ENCODE data around the gene CNIH4. TPM values are rescaled to one million over a fixed set of nuclear protein-coding genes. Genes with fewer than 3 reads are reported as not detected.
"Not testable (repeated sequence)": the region's sequence is repeated elsewhere in the genome, so short reads cannot be mapped to it uniquely, and the experiment has no call there.

The CNIH4 gene
- polyA plus RNA-seq, 3 donors = 34.2 to 84.1 (median 35.5) TPM

DNA sequence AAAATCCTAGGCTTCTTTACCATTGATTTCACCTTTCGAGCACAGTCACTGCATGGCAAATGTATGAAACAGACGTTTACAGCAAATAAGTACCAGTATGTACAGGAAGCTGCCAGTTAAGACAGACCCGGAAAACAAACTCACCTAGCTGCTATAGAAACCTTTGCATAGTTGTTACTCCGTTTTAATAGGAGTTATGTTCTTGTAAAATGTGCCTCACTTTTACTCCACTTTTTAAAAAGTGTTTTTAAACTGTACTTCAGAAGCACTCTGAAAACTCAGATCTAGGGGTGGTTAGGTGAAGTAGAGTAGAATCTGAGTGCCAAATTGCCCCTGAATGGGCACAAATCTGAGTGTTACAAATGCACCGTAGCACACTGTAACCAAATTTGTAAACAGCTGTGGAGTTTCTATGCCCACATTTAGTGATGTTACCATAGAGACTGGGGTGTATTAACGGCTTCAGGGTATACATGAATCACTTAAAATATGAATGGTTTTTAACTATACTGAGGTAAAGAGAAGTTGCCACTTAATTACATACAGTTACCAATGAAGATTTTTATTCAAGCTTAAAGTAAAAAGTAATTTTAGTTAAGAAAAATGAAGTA lies 30.7 kb downstream of the CNIH4 start:
- no peak overlapping the region for H3K27ac ChIP-seq (ENCODE audit: low read depth, low read length)
- 60 to 70% (median 66%) methylated on average over 6 of the region's 6 CpGs for WGBS, 3 donors

DNA sequence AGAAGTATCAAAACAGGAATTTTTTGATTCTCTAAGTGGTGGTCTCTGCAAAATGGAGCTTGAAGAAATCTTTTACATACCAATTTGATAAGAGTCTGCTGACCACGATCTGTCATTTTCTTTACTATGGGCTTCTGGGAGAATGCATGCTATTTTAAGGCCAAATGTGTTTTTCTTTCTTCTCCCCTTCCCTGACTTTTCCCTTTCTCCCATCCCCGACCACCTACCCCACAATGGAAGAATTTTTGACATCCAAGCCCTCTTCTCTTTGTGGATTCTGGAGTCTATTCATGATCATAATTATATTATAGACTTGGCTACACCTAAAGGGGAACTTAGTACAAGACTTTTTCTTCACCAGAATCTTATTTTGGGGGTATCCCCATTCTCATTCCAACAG lies 31.3 kb downstream of the CNIH4 start:
- H3K27ac ChIP-seq (ENCODE audit: low read depth, low read length) = no peak overlapping the region
- 80 to 85% (median 83%) methylated on average over 2 of the region's 2 CpGs for WGBS, 3 donors

DNA sequence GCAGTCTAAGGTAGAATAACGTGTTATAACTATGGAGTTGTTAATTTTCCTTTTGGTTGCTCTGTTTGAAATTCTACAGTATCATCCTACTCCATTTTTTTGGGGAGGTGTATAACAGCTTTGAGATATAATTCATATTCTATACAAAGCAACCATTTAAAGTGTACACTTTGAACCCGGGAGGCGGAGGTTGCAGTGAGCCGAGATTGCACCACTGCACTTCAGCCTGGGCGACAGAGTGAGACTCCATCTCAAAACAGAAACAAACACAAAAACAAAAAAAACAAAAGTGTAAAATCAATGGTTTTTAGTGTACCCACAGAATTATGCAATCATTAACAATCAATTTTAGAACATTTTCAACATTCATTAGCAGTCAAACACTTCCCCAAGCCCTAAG lies 33.8 kb downstream of the CNIH4 start:
- WGBS, 3 donors = 90 to 94% (median 93%) methylated on average over 5 of the region's 5 CpGs
- H3K27ac ChIP-seq (ENCODE audit: low read depth, low read length) = no peak overlapping the region

- 86 to 95% (median 93%) methylated on average over 4 of the region's 4 CpGs for WGBS, 3 donors
These were observed 36.0 kb downstream of the CNIH4 start for GRCh38 chr1:224392411-224393249.

DNA sequence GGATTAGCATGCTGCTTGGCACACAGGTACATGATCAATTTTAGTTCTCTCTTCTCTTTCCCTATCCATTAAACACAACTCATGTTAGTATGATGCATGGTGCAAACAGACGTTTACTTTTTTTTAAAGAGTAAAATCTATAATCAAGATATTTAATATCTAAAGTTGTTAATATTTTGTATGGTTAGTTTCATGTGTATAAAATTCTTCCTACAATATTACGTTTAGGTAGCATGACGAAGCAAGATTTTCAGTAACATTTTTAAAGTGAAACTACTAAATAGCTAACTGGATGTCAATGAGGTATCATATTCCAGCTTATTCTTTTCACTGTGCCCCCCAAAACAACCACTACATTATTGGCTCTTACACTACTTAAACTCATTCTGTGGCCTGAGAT lies 36.6 kb downstream of the CNIH4 start:
- 73 to 75% (median 74%) methylated on average over 3 of the region's 3 CpGs for WGBS, 3 donors

More at GRCh38 chr1:224392411-224393249, 36.0 kb downstream of the CNIH4 start:
- H3K27ac ChIP-seq (ENCODE audit: low read depth, low read length) = no peak overlapping the region

GRCh38 chr1:224399887-224400286 lies 43.2 kb downstream of the CNIH4 start:
- WGBS, 3 donors = 77 to 88% (median 83%) methylated on average over 1 of the region's 1 CpG

More for the DNA sequence above, 36.6 kb downstream of the CNIH4 start:
- no peak overlapping the region for H3K27ac ChIP-seq (ENCODE audit: low read depth, low read length)

DNA sequence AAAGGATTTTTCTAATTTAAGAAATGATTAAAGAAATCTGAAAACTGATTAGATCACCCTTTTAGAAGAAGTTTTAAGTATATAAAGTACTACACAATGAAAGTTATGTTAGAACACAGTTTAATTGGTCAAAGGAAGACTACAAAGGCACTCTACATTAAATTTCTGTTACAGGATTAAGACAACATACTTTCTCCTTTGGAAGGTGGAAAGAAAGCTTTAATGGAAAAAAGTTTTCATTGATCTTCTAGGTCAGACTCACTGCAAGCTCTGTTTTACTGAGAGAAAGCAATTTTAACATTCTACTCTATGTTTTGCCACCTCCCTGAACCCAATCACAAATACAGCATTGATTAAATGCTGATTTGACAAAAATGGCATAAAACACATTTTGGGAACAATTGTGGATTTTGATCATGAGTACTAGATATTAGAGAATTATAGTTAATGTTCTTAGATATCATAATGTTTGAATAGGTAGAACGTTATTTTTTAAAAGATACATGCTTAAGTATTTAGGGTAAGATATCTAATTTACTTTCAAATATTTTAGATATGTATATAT lies 45.9 kb downstream of the CNIH4 start:
- WGBS, 3 donors = 62 to 87% (median 79%) methylated on average over 1 of the region's 1 CpG
- no peak overlapping the region for H3K27ac ChIP-seq (ENCODE audit: low read depth, low read length)

More at GRCh38 chr1:224399887-224400286, 43.2 kb downstream of the CNIH4 start:
- no peak overlapping the region for H3K27ac ChIP-seq (ENCODE audit: low read depth, low read length)

GRCh38 chr1:224404916-224405603 lies 48.4 kb downstream of the CNIH4 start:
- 72 to 74% (median 74%) methylated on average over 3 of the region's 3 CpGs for WGBS, 3 donors
- no peak overlapping the region for H3K27ac ChIP-seq (ENCODE audit: low read depth, low read length)

GRCh38 chr1:224405604-224405970 lies 48.9 kb downstream of the CNIH4 start:
- WGBS, 3 donors = 90 to 97% (median 92%) methylated on average over 2 of the region's 2 CpGs
- H3K27ac ChIP-seq (ENCODE audit: low read depth, low read length) = no peak overlapping the region

DNA sequence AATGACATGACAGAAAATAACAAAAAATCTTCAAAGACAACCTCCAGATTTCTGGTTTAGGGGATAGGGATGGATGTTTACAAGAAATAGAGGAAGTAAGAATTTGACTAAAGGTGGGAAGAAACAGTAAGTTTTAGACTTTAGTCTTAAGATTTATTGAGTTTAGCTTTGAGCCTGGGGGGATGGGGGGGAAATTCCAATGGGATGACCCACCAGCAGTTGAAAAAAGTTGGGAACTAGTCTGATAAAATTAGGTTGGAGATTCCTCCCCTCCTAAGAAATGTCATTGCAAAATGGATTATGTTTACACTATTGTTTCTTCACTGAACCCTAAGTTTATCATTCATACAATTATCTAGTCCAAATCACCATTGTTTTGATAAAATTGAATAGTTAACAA lies 49.5 kb downstream of the CNIH4 start:
- no peak overlapping the region for H3K27ac ChIP-seq (ENCODE audit: low read depth, low read length)

DNA sequence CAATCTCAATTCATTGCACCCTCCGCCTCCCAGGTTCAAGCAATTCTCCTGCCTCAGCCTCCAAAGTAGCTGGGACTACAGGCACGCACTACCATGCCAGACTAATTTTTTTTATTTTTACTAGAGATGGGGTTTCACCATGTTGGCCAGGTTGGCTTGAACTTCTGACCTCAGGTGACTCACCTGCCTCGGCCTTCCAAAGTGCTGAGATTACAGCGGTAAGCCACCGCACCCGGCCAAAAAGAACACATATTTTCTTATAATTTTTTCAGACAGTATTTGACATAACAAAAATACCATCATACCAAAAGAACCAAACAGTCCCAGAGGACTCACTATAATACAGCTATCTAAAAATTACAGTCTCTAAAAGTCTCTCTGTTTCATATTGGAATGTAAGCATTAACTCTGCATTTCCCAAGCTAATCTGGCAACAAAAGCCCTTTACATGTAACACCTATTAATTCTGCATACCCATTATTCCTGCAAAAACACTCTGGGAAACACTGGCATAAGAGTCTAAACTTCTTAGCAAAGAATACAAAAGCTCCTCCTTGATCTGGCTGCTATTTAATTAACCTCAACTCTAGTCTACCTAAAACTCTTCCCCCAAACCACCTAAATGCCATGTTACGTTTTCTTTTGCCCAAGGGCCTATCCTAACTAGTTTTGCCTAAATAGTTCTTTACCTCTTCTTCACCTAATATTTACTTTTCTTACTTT lies 51.1 kb downstream of the CNIH4 start:
- WGBS, 3 donors = 79 to 89% (median 83%) methylated on average over 7 of the region's 7 CpGs
- H3K27ac ChIP-seq (ENCODE audit: low read depth, low read length) = no peak overlapping the region

DNA sequence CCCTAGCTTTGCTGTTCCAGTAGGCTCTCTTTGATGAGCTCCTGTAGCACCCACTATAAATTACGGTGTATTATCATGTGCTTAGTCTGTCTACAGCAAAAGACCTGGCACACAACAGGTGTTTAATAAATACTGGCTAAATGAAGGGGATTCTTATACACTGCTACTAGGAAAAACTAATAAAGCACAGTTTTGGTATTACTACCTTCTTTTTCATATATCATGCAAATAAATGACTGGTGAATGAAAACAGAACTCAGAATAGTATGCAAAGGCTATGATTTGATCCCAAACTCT lies 51.6 kb downstream of the CNIH4 start:
- WGBS, 3 donors = 96 to 100% (median 100%) methylated on average over 1 of the region's 1 CpG
- no peak overlapping the region for H3K27ac ChIP-seq (ENCODE audit: low read depth, low read length)

GRCh38 chr1:224411766-224412165 lies 55.1 kb downstream of the CNIH4 start:
- 86 to 90% (median 89%) methylated on average over 1 of the region's 1 CpG for WGBS, 3 donors
- H3K27ac ChIP-seq (ENCODE audit: low read depth, low read length) = no peak overlapping the region

- H3K27ac ChIP-seq (ENCODE audit: low read depth, low read length) = no peak overlapping the region
These were observed 63.4 kb downstream of the CNIH4 start for GRCh38 chr1:224420106-224420505.

GRCh38 chr1:224425279-224425884 lies 68.7 kb downstream of the CNIH4 start:
- 87 to 92% (median 90%) methylated on average over 6 of the region's 6 CpGs for WGBS, 3 donors
- no peak overlapping the region for H3K27ac ChIP-seq (ENCODE audit: low read depth, low read length)

GRCh38 chr1:224426869-224427268 lies 70.2 kb downstream of the CNIH4 start:
- H3K27ac ChIP-seq (ENCODE audit: low read depth, low read length) = not testable (repeated sequence)
- WGBS, 3 donors = 89 to 95% (median 94%) methylated on average over 8 of the region's 8 CpGs

- H3K27ac ChIP-seq (ENCODE audit: low read depth, low read length) = no peak overlapping the region
- 72 to 97% (median 91%) methylated on average over 1 of the region's 1 CpG for WGBS, 3 donors
These were observed 70.7 kb downstream of the CNIH4 start for GRCh38 chr1:224427346-224427745.

DNA sequence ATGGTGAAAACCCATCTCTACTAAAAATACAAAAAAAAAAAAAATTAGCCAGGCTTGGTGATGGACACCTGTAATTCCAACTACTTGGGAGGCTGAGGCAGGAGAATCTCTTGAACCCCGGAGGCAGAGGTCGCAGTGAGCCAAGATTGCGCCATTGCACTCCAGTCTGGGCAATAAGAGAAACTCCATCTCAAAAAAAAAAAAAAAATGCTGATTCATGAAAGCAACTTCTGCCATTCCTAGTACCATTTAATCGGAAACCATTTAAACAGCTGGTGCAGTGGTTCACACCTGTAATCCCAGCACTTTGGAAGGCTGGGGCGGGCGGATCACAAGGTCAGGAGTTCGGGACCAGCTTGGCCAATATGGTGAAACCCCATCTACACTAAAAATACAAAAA lies 72.0 kb downstream of the CNIH4 start:
- WGBS, 3 donors = 88 to 96% (median 93%) methylated on average over 7 of the region's 7 CpGs
- H3K27ac ChIP-seq (ENCODE audit: low read depth, low read length) = not testable (repeated sequence)
